GM21737 (cell line): ENCODE results near the gene FTO.

ENCODE experiments used
- ATAC-seq: cut with Tn5 transposase; IDR thresholded peaks from one replicate; pipeline ENCODE4 v1.9.1; 2021; ENCODE audit warnings: mild to moderate bottlenecking, moderate library complexity; ENCODE audit not compliant: unreplicated experiment

Gene FTO

GRCh38 chr16:54142787-54143186 lies 438.8 kb downstream of the FTO start:
- ATAC-seq: no peak

GRCh38 chr16:54143410-54143809 lies 439.5 kb downstream of the FTO start:
- no peak for ATAC-seq

- ATAC-seq: no peak
Measured at GRCh38 chr16:54143934-54144571, 440.1 kb downstream of the FTO start.

- no peak for ATAC-seq
Measured at GRCh38 chr16:54144572-54144947, 440.6 kb downstream of the FTO start.

GRCh38 chr16:54145881-54146280 lies 441.9 kb downstream of the FTO start:
- ATAC-seq: no peak

GRCh38 chr16:54148974-54149373 lies 445.0 kb downstream of the FTO start:
- ATAC-seq: no peak

- no peak for ATAC-seq
Measured at GRCh38 chr16:54150861-54151260, 446.9 kb downstream of the FTO start.

- ATAC-seq: no peak
Measured at GRCh38 chr16:54152362-54153239, 448.6 kb downstream of the FTO start.

- no peak for ATAC-seq
Measured at GRCh38 chr16:54153240-54153934, 449.4 kb downstream of the FTO start.

- ATAC-seq: no peak
Measured at GRCh38 chr16:54156349-54156748, 452.4 kb downstream of the FTO start.

- no peak for ATAC-seq
Measured at GRCh38 chr16:54158986-54159385, 455.0 kb downstream of the FTO start.

- no peak for ATAC-seq
Measured at GRCh38 chr16:54159490-54160080, 455.6 kb downstream of the FTO start.

GRCh38 chr16:54160252-54160860 lies 456.4 kb downstream of the FTO start:
- ATAC-seq: no peak

- no peak for ATAC-seq
Measured at GRCh38 chr16:54160939-54161897, 457.3 kb downstream of the FTO start.

- ATAC-seq: no peak
Measured at GRCh38 chr16:54163197-54163843, 459.4 kb downstream of the FTO start.

GRCh38 chr16:54164789-54165173 lies 460.8 kb downstream of the FTO start:
- no peak for ATAC-seq

- ATAC-seq: no peak
Measured at GRCh38 chr16:54165174-54165911, 461.4 kb downstream of the FTO start.
